A673 (cell line): ENCODE results near the gene EPN1. TPM values are rescaled to one million over a fixed set of nuclear protein-coding genes. Genes with fewer than 3 reads are reported as not detected.

Experiments used
- BruUV-seq: library from RNA; stranded (reverse); fragments of 400-500 nt; replicated peaks from 2 replicates; lab custom pipeline; 2021; lab: Mats Ljungman, UMichigan
- CTCF ChIA-PET: fragments of 300-600 bp; sonication (Branson Sonifier 250); formaldehyde crosslinking; loops from one replicate; lab custom pipeline; 2022; ENCODE audit warnings: antibody characterized with exemption; lab: Charles Lee
- POLR2A ChIA-PET: fragments of 300-600 bp; sonication (Branson Sonifier 250); formaldehyde crosslinking; loops from one replicate; lab custom pipeline; 2022; ENCODE audit warnings: antibody characterized with exemption; ENCODE audit not compliant: low non-redundant PET; lab: Charles Lee
- DNase-seq: peaks from one replicate; pipeline ENCODE4 v3.0.0-alpha.2; 2015; ENCODE audit warnings: low spot score
- H3K27ac ChIP-seq: fragments of 200-600 bp; sonication (generic); 2 replicates; pipeline ENCODE4 v1.5.1; 2016; ENCODE audit warnings: mixed run types, low read depth, mild to moderate bottlenecking, mixed read lengths, antibody characterized with exemption, low read length; ENCODE audit not compliant: poor library complexity, severe bottlenecking
- H3K27me3 ChIP-seq: fragments of 200-600 bp; sonication (generic); replicated peaks from 2 replicates; pipeline ENCODE4 v1.6.1; 2017; ENCODE audit warnings: mixed run types, low read depth, mild to moderate bottlenecking, mixed read lengths, antibody characterized with exemption, low read length; ENCODE audit not compliant: insufficient read depth, poor library complexity
- H3K36me3 ChIP-seq: fragments of 200-600 bp; sonication (generic); 2 replicates; pipeline ENCODE4 v1.6.1; 2016; ENCODE audit warnings: mixed run types, mild to moderate bottlenecking, mixed read lengths, antibody characterized with exemption, low read length; ENCODE audit not compliant: insufficient read depth, poor library complexity, severe bottlenecking
- H3K4me1 ChIP-seq: fragments of 200-600 bp; sonication (generic); 2 replicates; pipeline ENCODE4 v1.6.1; 2017; ENCODE audit warnings: mixed run types, mild to moderate bottlenecking, mixed read lengths, antibody characterized with exemption, low read length; ENCODE audit not compliant: insufficient read depth, poor library complexity, severe bottlenecking
- H3K4me3 ChIP-seq: fragments of 200-600 bp; sonication (generic); 2 replicates; pipeline ENCODE4 v1.5.1; 2016; ENCODE audit warnings: low read depth, mixed run types, mild to moderate bottlenecking, mixed read lengths, low read length; ENCODE audit not compliant: poor library complexity, severe bottlenecking
- H3K9me3 ChIP-seq: fragments of 200-600 bp; sonication (generic); 2 replicates; pipeline ENCODE4 v1.6.1; 2016; ENCODE audit warnings: mixed run types, low read depth, mild to moderate bottlenecking, mixed read lengths, antibody characterized with exemption, low read length; ENCODE audit not compliant: poor library complexity, severe bottlenecking
- EZH2 ChIP-seq: fragments of 200-600 bp; sonication (generic); IDR thresholded peaks from 2 replicates; pipeline ENCODE4 v1.6.1; 2017; ENCODE audit warnings: borderline replicate concordance, low read depth, mild to moderate bottlenecking, mixed read lengths, antibody characterized with exemption, low read length; ENCODE audit not compliant: poor library complexity, severe bottlenecking
- intact Hi-C: fragments of 100-400 bp; cut with micrococcal nuclease; formaldehyde crosslinking; loops from one replicate; pipeline ENCODE4 v1.10.0; 2022; ENCODE audit not compliant: unreplicated experiment
- total RNA-seq: library from RNA; stranded (reverse); gene quantifications from 2 replicates; pipeline ENCODE4 v1.2.3, GENCODE V29; 2021
- TF ChIP-seq, protein P1 (sequence below): fragments of 300-800, 200-600 bp; sonication (generic); conservative IDR thresholded peaks from 2 replicates; pipeline ENCODE4 v1.5.1; 2017; ENCODE audit warnings: low read depth, mild to moderate bottlenecking, antibody characterized with exemption, low read length, moderate library complexity, mixed read lengths

The EPN1 gene
- total RNA-seq, 1 experiment from 2014 or later, result 178 TPM

DNA sequence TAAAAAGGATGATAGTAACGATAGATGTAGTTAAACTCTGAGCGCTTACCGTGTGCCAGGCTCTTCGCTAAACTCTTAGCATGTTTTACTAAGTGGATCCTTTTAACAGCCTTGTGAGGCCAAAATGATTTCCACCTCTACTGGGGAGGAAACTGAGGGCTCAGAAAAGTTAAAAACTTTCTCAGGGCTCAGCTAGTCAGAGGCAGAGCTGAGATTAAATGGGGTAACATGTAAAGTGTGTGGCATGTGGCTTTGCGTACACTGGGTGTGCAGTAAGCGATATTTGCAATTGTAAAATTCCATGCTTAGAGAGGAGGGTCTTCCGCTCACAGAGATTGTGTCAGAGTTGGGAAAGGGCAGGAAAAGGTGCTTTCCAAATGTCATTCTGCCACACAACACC lies 18.5 kb upstream of the EPN1 start:
- Histone ChIP-seq H3K4me3 (peak overlapping the region; percentile 83), H3K36me3 (peaks cover 33% of the 10 kb centered on the region), H3K4me1 (peaks cover 18% of the 10 kb centered on the region), H3K9me3 (no peaks in the 10 kb centered on the region), H3K27ac (peak overlapping the region; percentile 99), H3K27me3 (no peaks in the 10 kb centered on the region)
- ChIA-PET POLR2A (no interaction called here), CTCF (interaction anchor here (2.1 kb wide), 1 partner anchor 15 kb away, joined by 6 read pairs; no protein-coding TSS in a partner anchor)
- no peak for DNase-seq
- TF ChIP-seq, protein P1, sequence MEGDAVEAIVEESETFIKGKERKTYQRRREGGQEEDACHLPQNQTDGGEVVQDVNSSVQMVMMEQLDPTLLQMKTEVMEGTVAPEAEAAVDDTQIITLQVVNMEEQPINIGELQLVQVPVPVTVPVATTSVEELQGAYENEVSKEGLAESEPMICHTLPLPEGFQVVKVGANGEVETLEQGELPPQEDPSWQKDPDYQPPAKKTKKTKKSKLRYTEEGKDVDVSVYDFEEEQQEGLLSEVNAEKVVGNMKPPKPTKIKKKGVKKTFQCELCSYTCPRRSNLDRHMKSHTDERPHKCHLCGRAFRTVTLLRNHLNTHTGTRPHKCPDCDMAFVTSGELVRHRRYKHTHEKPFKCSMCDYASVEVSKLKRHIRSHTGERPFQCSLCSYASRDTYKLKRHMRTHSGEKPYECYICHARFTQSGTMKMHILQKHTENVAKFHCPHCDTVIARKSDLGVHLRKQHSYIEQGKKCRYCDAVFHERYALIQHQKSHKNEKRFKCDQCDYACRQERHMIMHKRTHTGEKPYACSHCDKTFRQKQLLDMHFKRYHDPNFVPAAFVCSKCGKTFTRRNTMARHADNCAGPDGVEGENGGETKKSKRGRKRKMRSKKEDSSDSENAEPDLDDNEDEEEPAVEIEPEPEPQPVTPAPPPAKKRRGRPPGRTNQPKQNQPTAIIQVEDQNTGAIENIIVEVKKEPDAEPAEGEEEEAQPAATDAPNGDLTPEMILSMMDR, result no peak
- TF ChIP-seq EZH2, result no peak
- intact Hi-C loops, result loop anchor here (2.0 kb wide), 1 partner anchor 14 kb away; no protein-coding TSS in a partner anchor
- BruUV-seq, result no TSS peak

DNA sequence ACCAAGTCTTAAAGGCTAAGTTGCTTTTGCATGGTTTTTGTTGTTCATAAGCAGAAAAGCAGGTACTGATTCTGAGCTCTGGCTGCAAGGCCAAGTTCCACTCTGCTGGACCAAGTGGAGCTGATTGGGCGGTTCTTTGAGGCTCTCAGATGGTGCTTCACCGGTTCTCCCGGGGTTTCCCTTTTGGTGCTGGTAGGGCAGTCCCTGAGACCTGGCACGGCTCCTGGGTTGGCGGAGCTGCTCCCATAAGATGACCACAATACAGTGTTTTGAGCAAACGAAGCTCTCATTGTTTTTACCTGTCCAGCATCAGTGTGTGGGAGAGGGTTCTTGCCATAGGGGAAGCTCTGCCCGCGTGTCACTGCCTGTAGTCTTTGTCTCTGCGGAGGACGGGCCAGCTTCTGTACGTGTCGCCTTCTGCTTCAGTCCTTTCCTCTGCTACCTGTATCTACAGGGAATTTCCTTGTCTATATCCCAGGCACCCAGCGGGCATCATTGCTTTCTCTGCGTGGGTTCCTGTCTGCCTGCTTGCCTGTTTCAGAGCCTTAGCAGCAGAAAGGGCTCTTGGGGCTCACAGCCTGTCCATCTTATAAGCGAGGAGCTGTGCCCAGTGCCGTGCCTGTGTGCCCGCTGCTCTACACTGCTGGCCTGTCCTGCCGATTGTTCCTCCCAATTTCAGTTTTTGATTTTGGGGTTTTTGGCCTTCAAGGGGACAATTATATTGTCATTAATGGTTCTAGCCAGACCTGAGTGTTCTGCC lies 17.9 kb upstream of the EPN1 start:
- intact Hi-C loops, result loop anchor here (2.0 kb wide), 1 partner anchor 14 kb away; no protein-coding TSS in a partner anchor
- CTCF ChIA-PET, result interaction anchor here (2.1 kb wide), 1 partner anchor 15 kb away, joined by 6 read pairs; no protein-coding TSS in a partner anchor
- no TSS peak for BruUV-seq

DNA sequence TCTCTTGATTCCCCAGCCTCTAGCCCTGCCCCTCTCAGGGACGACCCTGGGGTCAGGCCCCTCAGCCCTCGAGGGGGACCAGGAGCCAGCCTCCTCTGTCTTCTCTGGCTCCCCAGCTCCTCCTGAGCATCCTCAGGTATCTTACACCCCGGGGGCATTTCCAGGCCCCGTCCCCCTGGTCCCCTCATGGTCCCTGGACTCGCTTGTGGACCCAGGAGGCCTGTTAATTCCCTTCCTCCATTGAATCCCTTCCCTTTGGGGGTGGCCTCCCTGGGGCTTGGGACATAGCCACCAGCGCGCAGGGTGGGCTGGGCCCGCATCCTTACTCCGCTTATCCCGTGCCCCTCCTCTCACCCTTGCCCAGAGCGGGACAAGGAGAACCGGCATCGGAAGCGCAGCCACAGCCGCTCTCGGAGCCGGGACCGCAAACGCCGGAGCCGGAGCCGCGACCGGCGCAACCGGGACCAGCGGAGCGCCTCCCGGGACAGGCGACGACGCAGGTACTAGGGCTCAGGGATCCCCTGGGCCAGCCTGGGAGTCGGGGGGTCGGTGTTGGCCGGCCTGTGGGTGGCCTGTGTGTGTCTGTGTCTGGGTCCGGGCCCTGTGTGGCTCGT lies 16.1 kb upstream of the EPN1 start:
- intact Hi-C loops, result no loop called here
- no TSS peak for BruUV-seq
- TF ChIP-seq, protein P1, result no peak
- TF ChIP-seq EZH2, result no peak
- ChIA-PET CTCF (no interaction called here), POLR2A (no interaction called here)
- H3K36me3 ChIP-seq, result peaks cover 53% of the 10 kb centered on the region
- no peak overlapping the region for H3K4me3 ChIP-seq
- H3K9me3 ChIP-seq, result no peaks in the 10 kb centered on the region
- peaks cover 18% of the 10 kb centered on the region for H3K4me1 ChIP-seq
- no peak for DNase-seq
- peak overlapping the region; percentile 60 for H3K27ac ChIP-seq
- H3K27me3 ChIP-seq, result no peaks in the 10 kb centered on the region

More for the DNA sequence above, 17.9 kb upstream of the EPN1 start:
- POLR2A ChIA-PET, result no interaction called here
- H3K4me1 ChIP-seq, result peaks cover 18% of the 10 kb centered on the region
- peaks cover 39% of the 10 kb centered on the region for H3K36me3 ChIP-seq
- H3K27ac ChIP-seq, result peak overlapping the region; percentile 99
- H3K4me3 ChIP-seq, result peak overlapping the region; percentile 83
- H3K9me3 ChIP-seq, result no peaks in the 10 kb centered on the region
- no peaks in the 10 kb centered on the region for H3K27me3 ChIP-seq
- no peak for DNase-seq
- TF ChIP-seq, protein P1, result no peak
- no peak for TF ChIP-seq EZH2
